Activated CD8-positive, alpha-beta T cell treated with anti-CD3 and anti-CD28 coated beads, Interleukin-2, amount 10 ng/mL, durations not matched to agents 7 days and 5 days (primary cell): ENCODE data around the gene ALPP. TPM values are rescaled to one million over a fixed set of nuclear protein-coding genes. Genes with fewer than 3 reads are reported as not detected.
"Not testable (repeated sequence)": the region's sequence is repeated elsewhere in the genome, so short reads cannot be mapped to it uniquely, and the experiment has no call there.

Experiments used
- ATAC-seq: fragments of 150-1000 bp; cut with Tn5 transposase; one replicate; pipeline ENCODE4 v1.10.0; 2021; ENCODE audit warnings: moderate library complexity
- CTCF ChIA-PET: fragments of 350-600 bp; sonication (Branson Sonifier 250); formaldehyde crosslinking; loops from one replicate; lab custom pipeline; 2021; ENCODE audit warnings: antibody characterized with exemption; lab: Charles Lee
- POLR2A ChIA-PET: fragments of 350-600 bp; sonication (Branson Sonifier 250); formaldehyde crosslinking; loops from one replicate; lab custom pipeline; 2021; ENCODE audit warnings: antibody characterized with exemption; lab: Charles Lee
- DNase-seq: peaks from one replicate; pipeline ENCODE4 v3.0.0-alpha.2; 2020
- H3K27ac Mint-ChIP-seq: one replicate; pipeline ENCODE4 v1.8.0; 2021; ENCODE audit warnings: mild to moderate bottlenecking, mixed read lengths
- H3K27me3 Mint-ChIP-seq: one replicate; pipeline ENCODE4 v1.8.0; 2021; ENCODE audit warnings: low read depth, mixed read lengths
- H3K36me3 Mint-ChIP-seq: one replicate; pipeline ENCODE4 v1.8.0; 2021; ENCODE audit warnings: low read depth, mixed read lengths
- H3K4me1 Mint-ChIP-seq: one replicate; pipeline ENCODE4 v1.8.0; 2021; ENCODE audit warnings: low read depth, mixed read lengths
- H3K4me3 Mint-ChIP-seq: one replicate; pipeline ENCODE4 v1.8.0; 2021; ENCODE audit warnings: mild to moderate bottlenecking, mixed read lengths
- H3K9me3 Mint-ChIP-seq: one replicate; pipeline ENCODE4 v1.8.0; 2022; ENCODE audit warnings: mixed read lengths; ENCODE audit not compliant: insufficient read depth
- total RNA-seq, 2 experiments: library from RNA; stranded (reverse); gene quantifications; one replicate each; pipeline ENCODE4 v1.2.3, GENCODE V29; 2021

ALPP gene
- total RNA-seq: not detected

- H3K36me3 Mint-ChIP-seq, H3K4me1 Mint-ChIP-seq, ATAC-seq, CTCF ChIA-PET, H3K27ac Mint-ChIP-seq, DNase-seq, H3K9me3 Mint-ChIP-seq, POLR2A ChIA-PET, H3K4me3 Mint-ChIP-seq: not testable (repeated sequence)
- H3K27me3 Mint-ChIP-seq: peaks cover 11% of the 10 kb centered on the region
Measured at GRCh38 chr2:232378735-232379151, at the start of gene ALPP. Gene ALPP (plus strand): TSS chr2:232378751. CDS start chr2:232378803, 52 bp downstream.

- H3K4me1 Mint-ChIP-seq: peaks cover 20% of the 10 kb centered on the region
- H3K4me3 Mint-ChIP-seq: no peak overlapping the region
- no peak overlapping the region for H3K27ac Mint-ChIP-seq
- no peaks in the 10 kb centered on the region for H3K9me3 Mint-ChIP-seq
- CTCF ChIA-PET: interaction anchor here (1.2 to 4.3 kb wide), 2 partner anchors 38 to 430 kb away, joined by 3 to 21 read pairs; no protein-coding TSS in a partner anchor
- no peaks in the 10 kb centered on the region for H3K36me3 Mint-ChIP-seq
- H3K27me3 Mint-ChIP-seq: no peaks in the 10 kb centered on the region
- POLR2A ChIA-PET: no interaction called here
- DNase-seq (no peak), ATAC-seq (no peak)
Measured at GRCh38 chr2:232329716-232330067, 48.9 kb upstream of the ALPP start.

GRCh38 chr2:232330068-232330999 is 48.2 kb upstream of the ALPP start:
- H3K9me3 Mint-ChIP-seq: no peaks in the 10 kb centered on the region
- H3K27ac Mint-ChIP-seq: no peak overlapping the region
- H3K36me3 Mint-ChIP-seq: no peaks in the 10 kb centered on the region
- peaks cover 20% of the 10 kb centered on the region for H3K4me1 Mint-ChIP-seq
- no peak overlapping the region for H3K4me3 Mint-ChIP-seq
- POLR2A ChIA-PET: no interaction called here
- CTCF ChIA-PET: interaction anchor here (1.2 to 4.3 kb wide), 2 partner anchors 38 to 430 kb away, joined by 3 to 21 read pairs; no protein-coding TSS in a partner anchor
- DNase-seq (no peak), ATAC-seq (no peak)
- no peaks in the 10 kb centered on the region for H3K27me3 Mint-ChIP-seq

- H3K27me3 Mint-ChIP-seq, H3K27ac Mint-ChIP-seq, H3K4me3 Mint-ChIP-seq, POLR2A ChIA-PET, H3K9me3 Mint-ChIP-seq, H3K36me3 Mint-ChIP-seq, DNase-seq, CTCF ChIA-PET, ATAC-seq: not testable (repeated sequence)
- peaks cover 20% of the 10 kb centered on the region for H3K4me1 Mint-ChIP-seq
Measured at GRCh38 chr2:232331061-232331460, 47.5 kb upstream of the ALPP start.

- H3K4me1 Mint-ChIP-seq: peaks cover 17% of the 10 kb centered on the region
- H3K36me3 Mint-ChIP-seq, H3K4me3 Mint-ChIP-seq, H3K27me3 Mint-ChIP-seq, POLR2A ChIA-PET, H3K27ac Mint-ChIP-seq, ATAC-seq, H3K9me3 Mint-ChIP-seq, DNase-seq, CTCF ChIA-PET: not testable (repeated sequence)
Measured at GRCh38 chr2:232331641-232332040, 46.9 kb upstream of the ALPP start.

- H3K36me3 Mint-ChIP-seq, H3K4me1 Mint-ChIP-seq, ATAC-seq, H3K27ac Mint-ChIP-seq, DNase-seq, H3K27me3 Mint-ChIP-seq, H3K9me3 Mint-ChIP-seq, POLR2A ChIA-PET, H3K4me3 Mint-ChIP-seq: not testable (repeated sequence)
- CTCF ChIA-PET: interaction anchor here (0.9 to 1.4 kb wide), 2 partner anchors 12 to 92 kb away, joined by 3 read pairs; no protein-coding TSS in a partner anchor
Measured at GRCh38 chr2:232332244-232332939, 46.2 kb upstream of the ALPP start.

- ATAC-seq (no peak), DNase-seq (no peak)
- Mint-ChIP-seq H3K36me3 (no peaks in the 10 kb centered on the region), H3K4me3 (no peak overlapping the region), H3K4me1 (peaks cover 4% of the 10 kb centered on the region), H3K27me3 (no peaks in the 10 kb centered on the region), H3K9me3 (no peaks in the 10 kb centered on the region), H3K27ac (no peak overlapping the region)
- ChIA-PET CTCF (interaction anchor here (0.9 to 1.4 kb wide), 2 partner anchors 13 to 93 kb away, joined by 3 read pairs; no protein-coding TSS in a partner anchor), POLR2A (no interaction called here)
Measured at GRCh38 chr2:232332940-232333259, 45.7 kb upstream of the ALPP start.

- no peaks in the 10 kb centered on the region for H3K27me3 Mint-ChIP-seq
- DNase-seq: no peak
- peaks cover under 1% of the 10 kb centered on the region for H3K4me1 Mint-ChIP-seq
- ATAC-seq: no peak
- H3K4me3 Mint-ChIP-seq: no peak overlapping the region
- no peaks in the 10 kb centered on the region for H3K9me3 Mint-ChIP-seq
- H3K27ac Mint-ChIP-seq: no peak overlapping the region
- ChIA-PET POLR2A (interaction anchor here (1.4 kb wide), 1 partner anchor 24 kb away, joined by 3 read pairs; no protein-coding TSS in a partner anchor), CTCF (interaction anchor here (0.8 to 1.4 kb wide), 4 partner anchors 13 to 93 kb away, joined by 3 read pairs; no protein-coding TSS in a partner anchor)
- no peaks in the 10 kb centered on the region for H3K36me3 Mint-ChIP-seq
Measured at GRCh38 chr2:232333361-232334135, 45.0 kb upstream of the ALPP start.

GRCh38 chr2:232334136-232334884 is 44.2 kb upstream of the ALPP start:
- POLR2A ChIA-PET: interaction anchor here (1.4 kb wide), 1 partner anchor 25 kb away, joined by 3 read pairs; no protein-coding TSS in a partner anchor
- H3K4me3 Mint-ChIP-seq, ATAC-seq, H3K36me3 Mint-ChIP-seq, DNase-seq, H3K27me3 Mint-ChIP-seq, H3K9me3 Mint-ChIP-seq, H3K27ac Mint-ChIP-seq, H3K4me1 Mint-ChIP-seq: not testable (repeated sequence)
- CTCF ChIA-PET: interaction anchor here (0.8 to 2.4 kb wide), 3 partner anchors 12 to 33 kb away, joined by 3 to 7 read pairs (median 3); no protein-coding TSS in a partner anchor

GRCh38 chr2:232334885-232335205 is 43.7 kb upstream of the ALPP start:
- H3K36me3 Mint-ChIP-seq, DNase-seq, H3K27ac Mint-ChIP-seq, H3K27me3 Mint-ChIP-seq, ATAC-seq, H3K4me3 Mint-ChIP-seq, H3K4me1 Mint-ChIP-seq, H3K9me3 Mint-ChIP-seq: not testable (repeated sequence)
- ChIA-PET CTCF (interaction anchor here (1.1 to 2.4 kb wide), 5 partner anchors 12 to 151 kb away, joined by 3 to 7 read pairs (median 6); no protein-coding TSS in a partner anchor), POLR2A (interaction anchor here (1.4 kb wide), 1 partner anchor 25 kb away, joined by 3 read pairs; no protein-coding TSS in a partner anchor)
